Measurements from ENCODE around the gene SHISA2. TPM values are rescaled to one million over a fixed set of nuclear protein-coding genes. Genes with fewer than 3 reads are reported as not detected.

SHISA2 gene
- polyA plus RNA-seq, 2 of the 4 experiments (the other 2 are of a cell fraction): not detected

GRCh38 chr13:26042785-26043184, 9.0 kb downstream of the SHISA2 start:
- POLR2A ChIA-PET: no interaction called here
- 14% methylated on average over 1 of the region's 1 CpG for WGBS (ENCODE audit: missing lambda C conversion rate)

GRCh38 chr13:26041444-26041843, 10.4 kb downstream of the SHISA2 start:
- no peaks in the 10 kb centered on the region for H3K9me3 ChIP-seq
- 30% methylated on average over 3 of the region's 3 CpGs for WGBS (ENCODE audit: missing lambda C conversion rate)
- no peak overlapping the region for H3K4me2 ChIP-seq
- no peak for TF ChIP-seq PBX3 (IDR thresholded peaks at IDR 0.05)
- TF ChIP-seq SMC3 (IDR thresholded peaks at IDR 0.05): no peak
- TF ChIP-seq CHD2 (IDR thresholded peaks at IDR 0.05; ENCODE audit: low read length, partially characterized antibody): no peak
- no peak for TF ChIP-seq KDM1A (IDR thresholded peaks at IDR 0.05; ENCODE audit: low read depth)
- TF ChIP-seq CBX2 (IDR thresholded peaks at IDR 0.05; ENCODE audit: borderline replicate concordance, low read depth): no peak
- no peak for TF ChIP-seq HOXA7 (CRISPR knock-in tag; IDR thresholded peaks at IDR 0.05)
- TF ChIP-seq REST (IDR thresholded peaks at IDR 0.05): no peak
- TF ChIP-seq EP300 (IDR thresholded peaks at IDR 0.05): no peak
- no peak for TF ChIP-seq KDM5A (IDR thresholded peaks at IDR 0.05)
- TF ChIP-seq TP53 (CRISPR knock-in tag; IDR thresholded peaks at IDR 0.05): no peak
- TF ChIP-seq MYC (IDR thresholded peaks at IDR 0.05; ENCODE audit: borderline replicate concordance, low read length): no peak
- TF ChIP-seq NR3C1 (IDR thresholded peaks at IDR 0.05): no peak
- TF ChIP-seq MAFK (IDR thresholded peaks at IDR 0.05; ENCODE audit: partially characterized antibody): no peak
- no peak for TF ChIP-seq RFX5 (IDR thresholded peaks at IDR 0.05)
- ChIA-PET POLR2A (no interaction called here), CTCF (interaction anchor here (1.0 kb wide), 1 partner anchor 77 kb away, joined by 3 read pairs; no protein-coding TSS in a partner anchor)
- no peak for FAIRE-seq
- H3K4me3 ChIP-seq: no peak overlapping the region
- ATAC-seq: no peak
- H3K27ac ChIP-seq: no peak overlapping the region
- no peaks in the 10 kb centered on the region for H3K4me1 ChIP-seq
- DNase-seq (ENCODE audit: low read depth in 1 of 2, low spot score in 1 of 2): no peak

More at GRCh38 chr13:26042785-26043184, 9.0 kb downstream of the SHISA2 start:
- no peak for FAIRE-seq
- no peak for DNase-seq (ENCODE audit: low read depth in 1 of 2, low spot score in 1 of 2)
- Histone ChIP-seq H3K9me3 (no peaks in the 10 kb centered on the region), H3K4me2 (no peak overlapping the region), H3K4me1 (no peaks in the 10 kb centered on the region), H3K27ac (no peak overlapping the region), H3K4me3 (no peak overlapping the region)
- CTCF ChIA-PET: interaction anchor here (0.6 kb wide), 1 partner anchor 106 kb away, joined by 3 read pairs; no protein-coding TSS in a partner anchor
- TF ChIP-seq MAFK (IDR thresholded peaks at IDR 0.05; ENCODE audit: partially characterized antibody): peak; percentile 91
- no peak for TF ChIP-seq REST (IDR thresholded peaks at IDR 0.05)
- ATAC-seq: no peak

- no peak for TF ChIP-seq HOXA7 (CRISPR knock-in tag; IDR thresholded peaks at IDR 0.05)
- TF ChIP-seq EHMT2 (IDR thresholded peaks at IDR 0.05; ENCODE audit: low read depth): no peak
- no peak for TF ChIP-seq RNF2 (IDR thresholded peaks at IDR 0.05; ENCODE audit: borderline replicate concordance, low read depth)
- TF ChIP-seq POLR2A (IDR thresholded peaks at IDR 0.05; ENCODE audit: low read length): no peak
- H3K4me3 ChIP-seq: no peak overlapping the region
- DNase-seq (ENCODE audit: low read depth in 1 of 2, low spot score in 1 of 2) (no peak), FAIRE-seq (no peak), ATAC-seq (no peak)
- no peaks in the 10 kb centered on the region for H3K9me3 ChIP-seq
- no peak overlapping the region for H3K4me2 ChIP-seq
- CTCF ChIA-PET: no interaction called here
- 37% methylated on average over 8 of the region's 8 CpGs for whole genome bisulfite sequencing (ENCODE audit: missing lambda C conversion rate)
- no peak overlapping the region for H3K27ac ChIP-seq
- POLR2A ChIA-PET: no interaction called here
- H3K4me1 ChIP-seq: no peaks in the 10 kb centered on the region
These were observed 12.8 kb downstream of the SHISA2 start for GRCh38 chr13:26038931-26039475.
